ENCODE data around the gene DGKB.

- TF ChIP-seq EP300 (IDR thresholded peaks at IDR 0.05) = no peak
- TF ChIP-seq, protein P1, sequence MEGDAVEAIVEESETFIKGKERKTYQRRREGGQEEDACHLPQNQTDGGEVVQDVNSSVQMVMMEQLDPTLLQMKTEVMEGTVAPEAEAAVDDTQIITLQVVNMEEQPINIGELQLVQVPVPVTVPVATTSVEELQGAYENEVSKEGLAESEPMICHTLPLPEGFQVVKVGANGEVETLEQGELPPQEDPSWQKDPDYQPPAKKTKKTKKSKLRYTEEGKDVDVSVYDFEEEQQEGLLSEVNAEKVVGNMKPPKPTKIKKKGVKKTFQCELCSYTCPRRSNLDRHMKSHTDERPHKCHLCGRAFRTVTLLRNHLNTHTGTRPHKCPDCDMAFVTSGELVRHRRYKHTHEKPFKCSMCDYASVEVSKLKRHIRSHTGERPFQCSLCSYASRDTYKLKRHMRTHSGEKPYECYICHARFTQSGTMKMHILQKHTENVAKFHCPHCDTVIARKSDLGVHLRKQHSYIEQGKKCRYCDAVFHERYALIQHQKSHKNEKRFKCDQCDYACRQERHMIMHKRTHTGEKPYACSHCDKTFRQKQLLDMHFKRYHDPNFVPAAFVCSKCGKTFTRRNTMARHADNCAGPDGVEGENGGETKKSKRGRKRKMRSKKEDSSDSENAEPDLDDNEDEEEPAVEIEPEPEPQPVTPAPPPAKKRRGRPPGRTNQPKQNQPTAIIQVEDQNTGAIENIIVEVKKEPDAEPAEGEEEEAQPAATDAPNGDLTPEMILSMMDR (IDR thresholded peaks at IDR 0.05) = no peak
- TF ChIP-seq POLR2AphosphoS5 (IDR thresholded peaks at IDR 0.05) = no peak
- no peak for TF ChIP-seq POLR2A (IDR thresholded peaks at IDR 0.05)
Observed at GRCh38 chr7:14870394-14870793, 32.2 kb downstream of the DGKB start.

All from sigmoid colon (tissue), 4 donors.